Loucy (cell line): ENCODE measurements around the gene ASIC4.

Source experiments
- H2AFZ ChIP-seq: fragments of 200-600 bp; sonication (generic); 2 replicates; pipeline ENCODE4 v1.6.0; 2016; ENCODE audit warnings: antibody characterized with exemption, mild to moderate bottlenecking, low read length, moderate library complexity
- H3F3A ChIP-seq: fragments of 200-600 bp; 2 replicates; pipeline ENCODE4 v1.6.0; 2016; ENCODE audit warnings: antibody characterized with exemption, low read depth, mild to moderate bottlenecking
- H3K27me3 ChIP-seq: fragments of 200-600 bp; sonication (generic); 2 replicates; pipeline ENCODE4 v1.6.1; 2014; ENCODE audit warnings: low read length, mild to moderate bottlenecking; ENCODE audit not compliant: insufficient read depth, poor library complexity, severe bottlenecking
- H3K36me3 ChIP-seq: fragments of 200-600 bp; sonication (generic); 2 replicates; pipeline ENCODE4 v1.6.1; 2016; ENCODE audit warnings: low read length; ENCODE audit not compliant: insufficient read depth
- H3K4me1 ChIP-seq: fragments of 200-600 bp; sonication (generic); 2 replicates; pipeline ENCODE4 v1.5.1; 2014; ENCODE audit warnings: low read length, mild to moderate bottlenecking; ENCODE audit not compliant: insufficient read depth, poor library complexity, severe bottlenecking
- H3K4me2 ChIP-seq: fragments of 200-600 bp; sonication (generic); 2 replicates; pipeline ENCODE4 v1.6.0; 2014; ENCODE audit warnings: antibody characterized with exemption, low read length, low read depth, mild to moderate bottlenecking; ENCODE audit not compliant: poor library complexity, severe bottlenecking
- H3K4me3 ChIP-seq: fragments of 200-600 bp; sonication (generic); 2 replicates; pipeline ENCODE4 v1.5.1; 2014; ENCODE audit warnings: low read length, mild to moderate bottlenecking, mixed read lengths; ENCODE audit not compliant: poor library complexity, severe bottlenecking
- H3K79me2 ChIP-seq: fragments of 200-600 bp; sonication (generic); 2 replicates; pipeline ENCODE4 v1.6.1; 2014; ENCODE audit warnings: low read length; ENCODE audit not compliant: insufficient read depth
- H3K9ac ChIP-seq: fragments of 200-600 bp; sonication (generic); 2 replicates; pipeline ENCODE4 v1.6.0; 2014; ENCODE audit warnings: mild to moderate bottlenecking, low read depth, low read length, moderate library complexity; ENCODE audit not compliant: poor library complexity, severe bottlenecking
- H3K9me2 ChIP-seq: fragments of 200-600 bp; sonication (generic); replicated peaks from 2 replicates; pipeline ENCODE4 v1.6.1; 2016; ENCODE audit warnings: low read depth, low read length, mixed read lengths
- H3K9me3 ChIP-seq: fragments of 200-600 bp; sonication (generic); 2 replicates; pipeline ENCODE4 v1.6.1; 2014; ENCODE audit warnings: mild to moderate bottlenecking, antibody characterized with exemption, low read length, low read depth; ENCODE audit not compliant: insufficient read depth
- H4K20me1 ChIP-seq: fragments of 200-600 bp; sonication (generic); 2 replicates; pipeline ENCODE4 v1.6.0; 2014; ENCODE audit warnings: antibody characterized with exemption, low read length, mild to moderate bottlenecking; ENCODE audit not compliant: insufficient read depth, poor library complexity, severe bottlenecking
- EZH2phosphoT487 ChIP-seq: fragments of 200-600 bp; IDR thresholded peaks from 2 replicates; pipeline ENCODE4 v1.6.1; 2018; ENCODE audit warnings: antibody characterized with exemption, mild to moderate bottlenecking, moderate library complexity, borderline replicate concordance
- TF ChIP-seq, protein P1 (sequence below): fragments of 200-600 bp; sonication (generic); conservative IDR thresholded peaks from 2 replicates; pipeline ENCODE4 v1.5.1; 2014; ENCODE audit warnings: mild to moderate bottlenecking, antibody characterized with exemption, low read length

The ASIC4 gene

GRCh38 chr2:219482674-219483405 lies 31.4 kb upstream of the ASIC4 start:
- Histone ChIP-seq H3K9me2 (no peaks in the 10 kb centered on the region), H3K4me1 (no peaks in the 10 kb centered on the region), H3K4me3 (no peak overlapping the region), H3K9me3 (no peaks in the 10 kb centered on the region), H4K20me1 (no peaks in the 10 kb centered on the region), H2AFZ (no peak overlapping the region), H3F3A (no peaks in the 10 kb centered on the region), H3K27me3 (no peaks in the 10 kb centered on the region), H3K4me2 (no peak overlapping the region), H3K36me3 (no peaks in the 10 kb centered on the region), H3K79me2 (no peaks in the 10 kb centered on the region), H3K9ac (no peak overlapping the region)
- TF ChIP-seq, protein P1, sequence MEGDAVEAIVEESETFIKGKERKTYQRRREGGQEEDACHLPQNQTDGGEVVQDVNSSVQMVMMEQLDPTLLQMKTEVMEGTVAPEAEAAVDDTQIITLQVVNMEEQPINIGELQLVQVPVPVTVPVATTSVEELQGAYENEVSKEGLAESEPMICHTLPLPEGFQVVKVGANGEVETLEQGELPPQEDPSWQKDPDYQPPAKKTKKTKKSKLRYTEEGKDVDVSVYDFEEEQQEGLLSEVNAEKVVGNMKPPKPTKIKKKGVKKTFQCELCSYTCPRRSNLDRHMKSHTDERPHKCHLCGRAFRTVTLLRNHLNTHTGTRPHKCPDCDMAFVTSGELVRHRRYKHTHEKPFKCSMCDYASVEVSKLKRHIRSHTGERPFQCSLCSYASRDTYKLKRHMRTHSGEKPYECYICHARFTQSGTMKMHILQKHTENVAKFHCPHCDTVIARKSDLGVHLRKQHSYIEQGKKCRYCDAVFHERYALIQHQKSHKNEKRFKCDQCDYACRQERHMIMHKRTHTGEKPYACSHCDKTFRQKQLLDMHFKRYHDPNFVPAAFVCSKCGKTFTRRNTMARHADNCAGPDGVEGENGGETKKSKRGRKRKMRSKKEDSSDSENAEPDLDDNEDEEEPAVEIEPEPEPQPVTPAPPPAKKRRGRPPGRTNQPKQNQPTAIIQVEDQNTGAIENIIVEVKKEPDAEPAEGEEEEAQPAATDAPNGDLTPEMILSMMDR = no peak
- no peak for TF ChIP-seq EZH2phosphoT487

DNA sequence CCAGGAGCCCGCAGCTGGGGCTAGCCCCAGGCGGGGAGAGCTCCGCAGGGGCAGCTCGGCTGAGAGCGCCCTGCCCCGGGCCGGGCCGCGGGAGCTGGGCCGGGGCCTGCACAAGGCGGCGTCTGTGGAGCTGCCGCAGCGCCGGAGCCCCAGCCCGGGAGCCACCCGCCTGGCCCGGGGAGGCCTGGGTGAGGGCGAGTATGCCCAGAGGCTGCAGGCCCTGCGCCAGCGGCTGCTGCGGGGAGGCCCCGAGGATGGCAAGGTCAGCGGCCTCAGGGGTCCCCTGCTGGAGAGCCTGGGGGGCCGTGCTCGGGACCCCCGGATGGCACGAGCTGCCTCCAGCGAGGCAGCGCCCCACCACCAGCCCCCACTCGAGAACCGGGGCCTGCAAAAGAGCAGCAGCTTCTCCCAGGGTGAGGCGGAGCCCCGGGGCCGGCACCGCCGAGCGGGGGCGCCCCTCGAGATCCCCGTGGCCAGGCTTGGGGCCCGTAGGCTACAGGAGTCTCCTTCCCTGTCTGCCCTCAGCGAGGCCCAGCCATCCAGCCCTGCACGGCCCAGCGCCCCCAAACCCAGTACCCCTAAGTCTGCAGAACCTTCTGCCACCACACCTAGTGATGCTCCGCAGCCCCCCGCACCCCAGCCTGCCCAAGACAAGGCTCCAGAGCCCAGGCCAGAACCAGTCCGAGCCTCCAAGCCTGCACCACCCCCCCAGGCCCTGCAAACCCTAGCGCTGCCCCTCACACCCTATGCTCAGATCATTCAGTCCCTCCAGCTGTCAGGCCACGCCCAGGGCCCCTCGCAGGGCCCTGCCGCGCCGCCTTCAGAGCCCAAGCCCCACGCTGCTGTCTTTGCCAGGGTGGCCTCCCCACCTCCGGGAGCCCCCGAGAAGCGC lies 30.6 kb upstream of the ASIC4 start:
- no peak overlapping the region for H3K4me2 ChIP-seq
- TF ChIP-seq, protein P1 = no peak
- no peak for TF ChIP-seq EZH2phosphoT487

DNA sequence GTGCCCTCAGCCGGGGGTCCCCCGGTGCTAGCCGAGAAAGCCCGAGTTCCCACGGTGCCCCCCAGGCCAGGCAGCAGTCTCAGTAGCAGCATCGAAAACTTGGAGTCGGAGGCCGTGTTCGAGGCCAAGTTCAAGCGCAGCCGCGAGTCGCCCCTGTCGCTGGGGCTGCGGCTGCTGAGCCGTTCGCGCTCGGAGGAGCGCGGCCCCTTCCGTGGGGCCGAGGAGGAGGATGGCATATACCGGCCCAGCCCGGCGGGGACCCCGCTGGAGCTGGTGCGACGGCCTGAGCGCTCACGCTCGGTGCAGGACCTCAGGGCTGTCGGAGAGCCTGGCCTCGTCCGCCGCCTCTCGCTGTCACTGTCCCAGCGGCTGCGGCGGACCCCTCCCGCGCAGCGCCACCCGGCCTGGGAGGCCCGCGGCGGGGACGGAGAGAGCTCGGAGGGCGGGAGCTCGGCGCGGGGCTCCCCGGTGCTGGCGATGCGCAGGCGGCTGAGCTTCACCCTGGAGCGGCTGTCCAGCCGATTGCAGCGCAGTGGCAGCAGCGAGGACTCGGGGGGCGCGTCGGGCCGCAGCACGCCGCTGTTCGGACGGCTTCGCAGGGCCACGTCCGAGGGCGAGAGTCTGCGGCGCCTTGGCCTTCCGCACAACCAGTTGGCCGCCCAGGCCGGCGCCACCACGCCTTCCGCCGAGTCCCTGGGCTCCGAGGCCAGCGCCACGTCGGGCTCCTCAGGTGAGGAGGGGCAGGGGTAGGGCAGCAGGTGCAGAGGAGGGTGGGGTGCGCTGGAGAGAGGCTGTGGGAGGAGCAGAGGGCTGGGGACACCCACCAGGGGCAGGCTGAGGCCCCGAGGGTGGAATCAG lies 29.7 kb upstream of the ASIC4 start:
- H3K9ac ChIP-seq = no peak overlapping the region
- no peaks in the 10 kb centered on the region for H3K9me2 ChIP-seq
- H3K27me3 ChIP-seq = no peaks in the 10 kb centered on the region
- no peaks in the 10 kb centered on the region for H3F3A ChIP-seq
- no peaks in the 10 kb centered on the region for H3K4me1 ChIP-seq
- no peaks in the 10 kb centered on the region for H3K36me3 ChIP-seq
- H3K9me3 ChIP-seq = no peaks in the 10 kb centered on the region
- no peaks in the 10 kb centered on the region for H3K79me2 ChIP-seq
- no peak overlapping the region for H3K4me2 ChIP-seq
- TF ChIP-seq EZH2phosphoT487 = no peak
- TF ChIP-seq, protein P1 = no peak
- H4K20me1 ChIP-seq = no peaks in the 10 kb centered on the region
- no peak overlapping the region for H2AFZ ChIP-seq
- H3K4me3 ChIP-seq = no peak overlapping the region

More for the DNA sequence above, 30.6 kb upstream of the ASIC4 start:
- no peak overlapping the region for H3K4me3 ChIP-seq
- no peak overlapping the region for H3K9ac ChIP-seq
- no peaks in the 10 kb centered on the region for H3K4me1 ChIP-seq
- H3K9me3 ChIP-seq = no peaks in the 10 kb centered on the region
- H4K20me1 ChIP-seq = no peaks in the 10 kb centered on the region
- no peaks in the 10 kb centered on the region for H3K9me2 ChIP-seq
- no peak overlapping the region for H2AFZ ChIP-seq
- no peaks in the 10 kb centered on the region for H3K79me2 ChIP-seq
- H3K36me3 ChIP-seq = no peaks in the 10 kb centered on the region
- no peaks in the 10 kb centered on the region for H3K27me3 ChIP-seq
- no peaks in the 10 kb centered on the region for H3F3A ChIP-seq
